Endothelial cell (in vitro differentiated cells): ENCODE results near the gene CDC42BPA. TPM values are rescaled to one million over a fixed set of nuclear protein-coding genes. Genes with fewer than 3 reads are reported as not detected.

Experiments used
- DNase-seq: peaks from one replicate; pipeline ENCODE4 v3.0.0; 2021; ENCODE audit warnings: low spot score
- H3K27ac Mint-ChIP-seq: one replicate; pipeline ENCODE4 v1.8.0; 2021; ENCODE audit warnings: mixed read lengths, inconsistent platforms; ENCODE audit not compliant: unreplicated experiment
- H3K27me3 Mint-ChIP-seq: one replicate; pipeline ENCODE4 v1.8.0; 2021; ENCODE audit warnings: mild to moderate bottlenecking, moderate library complexity, mixed read lengths, inconsistent platforms; ENCODE audit not compliant: unreplicated experiment
- H3K36me3 Mint-ChIP-seq: one replicate; pipeline ENCODE4 v1.8.0; 2021; ENCODE audit warnings: mild to moderate bottlenecking, low read depth, mixed read lengths, inconsistent platforms; ENCODE audit not compliant: unreplicated experiment
- H3K4me1 Mint-ChIP-seq: one replicate; pipeline ENCODE4 v1.8.0; 2021; ENCODE audit warnings: mild to moderate bottlenecking, mixed read lengths, inconsistent platforms; ENCODE audit not compliant: unreplicated experiment
- H3K4me3 Mint-ChIP-seq: one replicate; pipeline ENCODE4 v1.8.0; 2021; ENCODE audit warnings: mild to moderate bottlenecking, mixed read lengths, inconsistent platforms; ENCODE audit not compliant: unreplicated experiment
- H3K9me3 Mint-ChIP-seq: one replicate; pipeline ENCODE4 v1.8.0; 2021; ENCODE audit warnings: mixed read lengths, inconsistent platforms; ENCODE audit not compliant: unreplicated experiment
- CTCF ChIP-seq: fragments of 200-600 bp; sonication (generic); IDR thresholded peaks from one replicate; pipeline ENCODE4 v1.5.0; 2021; ENCODE audit warnings: antibody characterized with exemption; ENCODE audit not compliant: unreplicated experiment
- total RNA-seq: library from RNA; stranded (reverse); fragmentation: NEBNext Ultra II Directional; extraction: Animal tissue kit (Norgen Biotek cat#: 25700); gene quantifications from one replicate; pipeline ENCODE4 v1.2.1, GENCODE V29; 2021; ENCODE audit not compliant: unreplicated experiment

CDC42BPA gene
- total RNA-seq, 1 donor from 2014 or later, result 41.4 TPM

GRCh38 chr1:226974544-226975258 is 343.6 kb downstream of the CDC42BPA start:
- no peak for TF ChIP-seq CTCF
- H3K4me3 Mint-ChIP-seq, result no peak overlapping the region
- H3K27ac Mint-ChIP-seq, result no peak overlapping the region
- DNase-seq, result no peak
- H3K9me3 Mint-ChIP-seq, result no peaks in the 10 kb centered on the region
- peaks cover 2% of the 10 kb centered on the region for H3K27me3 Mint-ChIP-seq
- H3K36me3 Mint-ChIP-seq, result peaks cover 9% of the 10 kb centered on the region
- peaks cover 4% of the 10 kb centered on the region for H3K4me1 Mint-ChIP-seq

GRCh38 chr1:226973898-226974543 is 344.3 kb downstream of the CDC42BPA start:
- H3K4me3 Mint-ChIP-seq, result no peak overlapping the region
- H3K9me3 Mint-ChIP-seq, result no peaks in the 10 kb centered on the region
- H3K4me1 Mint-ChIP-seq, result peaks cover 4% of the 10 kb centered on the region
- no peaks in the 10 kb centered on the region for H3K27me3 Mint-ChIP-seq
- peaks cover 9% of the 10 kb centered on the region for H3K36me3 Mint-ChIP-seq
- no peak for DNase-seq
- H3K27ac Mint-ChIP-seq, result no peak overlapping the region
- no peak for TF ChIP-seq CTCF

- Mint-ChIP-seq H3K27me3 (no peaks in the 10 kb centered on the region), H3K4me1 (peaks cover 4% of the 10 kb centered on the region), H3K27ac (no peak overlapping the region), H3K9me3 (no peaks in the 10 kb centered on the region), H3K4me3 (no peak overlapping the region), H3K36me3 (peaks cover 9% of the 10 kb centered on the region)
- DNase-seq, result no peak
- no peak for TF ChIP-seq CTCF
Observed at GRCh38 chr1:226973371-226973897, 344.9 kb downstream of the CDC42BPA start.

- TF ChIP-seq CTCF, result no peak
- no peak overlapping the region for H3K4me3 Mint-ChIP-seq
- no peak overlapping the region for H3K27ac Mint-ChIP-seq
- H3K9me3 Mint-ChIP-seq, result no peaks in the 10 kb centered on the region
- H3K4me1 Mint-ChIP-seq, result peaks cover 4% of the 10 kb centered on the region
- no peak for DNase-seq
- no peaks in the 10 kb centered on the region for H3K27me3 Mint-ChIP-seq
- peaks cover 9% of the 10 kb centered on the region for H3K36me3 Mint-ChIP-seq
Observed at GRCh38 chr1:226972931-226973330, 345.4 kb downstream of the CDC42BPA start.

GRCh38 chr1:226971765-226972164 is 346.5 kb downstream of the CDC42BPA start:
- no peak overlapping the region for H3K27ac Mint-ChIP-seq
- no peak for TF ChIP-seq CTCF

More at GRCh38 chr1:226971765-226972164, 346.5 kb downstream of the CDC42BPA start:
- DNase-seq, result no peak
- Mint-ChIP-seq H3K36me3 (peaks cover 9% of the 10 kb centered on the region), H3K4me1 (peaks cover 4% of the 10 kb centered on the region), H3K4me3 (peak overlapping the region; percentile 53), H3K9me3 (no peaks in the 10 kb centered on the region), H3K27me3 (no peaks in the 10 kb centered on the region)
